Measurements from ENCODE around the gene COPA.
A peak's percentile ranks its signal among the peaks of the same experiment; 100 is the strongest.

The COPA gene

GRCh38 chr1:160367934-160368923, 25.2 kb upstream of the COPA start:
- H2AFZ ChIP-seq (ENCODE audit: low read length), result no peak overlapping the region
- no peak overlapping the region for H2BK5ac ChIP-seq (ENCODE audit: low read length)
- no peak overlapping the region for H3K14ac ChIP-seq (ENCODE audit: low read length)
- peak overlapping the region; percentile 97 for H2AK5ac ChIP-seq (ENCODE audit: low read depth, low read length)
- H3K79me1 ChIP-seq (ENCODE audit: low read depth, low read length), result no peaks in the 10 kb centered on the region
- H3K18ac ChIP-seq (ENCODE audit: low read length), result peak overlapping the region; percentile 21
- H3K36me3 ChIP-seq (replicated peaks in 1 of 2; ENCODE audit: control insufficient read depth in 2 of 2, insufficient read depth in 2 of 2, low read length in 2 of 2), result peaks cover 0 to 1% of the 10 kb centered on the region in 2 donors
- no CpG with 5 or more reads among the region's 4 CpGs for WGBS, 2 donors (ENCODE audit: extremely low coverage in 2 of 2, insufficient read length in 2 of 2, insufficient replicate concordance in 1 of 2)
- H3K27me3 ChIP-seq (ENCODE audit: control insufficient read depth in 3 of 3, insufficient read depth in 3 of 3, low read depth in 1 of 3, low read length in 3 of 3), result no peaks in the 10 kb centered on the region
- H3K27ac ChIP-seq (replicated peaks; ENCODE audit: low read length), result no peak overlapping the region
- no peak overlapping the region for H4K91ac ChIP-seq (ENCODE audit: low read depth, low read length, poor library complexity)
- peak overlapping the region; percentile 52 for H2BK15ac ChIP-seq (ENCODE audit: low read length)
- peaks cover 3 to 4% of the 10 kb centered on the region in 2 donors for H3K4me1 ChIP-seq (ENCODE audit: control insufficient read depth in 2 of 2, insufficient read depth in 1 of 2, low read depth in 1 of 2, low read length in 2 of 2)
- H3K4me3 ChIP-seq (ENCODE audit: low read length in 2 of 2), result peak overlapping the region in 1 of 2 donors; percentile 3
- H4K8ac ChIP-seq (ENCODE audit: low read depth, low read length), result peak overlapping the region; percentile 43
- H3K9me3 ChIP-seq (replicated peaks in 1 of 2; ENCODE audit: control insufficient read depth in 2 of 2, insufficient read depth in 1 of 2, low read depth in 1 of 2, low read length in 2 of 2), result no peaks in the 10 kb centered on the region
- DNase-seq (ENCODE audit: low spot score), result no peak
- H3K23ac ChIP-seq (ENCODE audit: low read depth, low read length, poor library complexity), result no peak overlapping the region
- H2BK120ac ChIP-seq (ENCODE audit: low read depth, low read length), result no peak overlapping the region
- no peak overlapping the region for H2BK12ac ChIP-seq (ENCODE audit: low read length)
- no peak overlapping the region for H3K4ac ChIP-seq (ENCODE audit: low read length)
- H3K4me2 ChIP-seq (ENCODE audit: insufficient read depth, low read length, poor library complexity, severe bottlenecking), result no peak overlapping the region
- H3K9ac ChIP-seq (ENCODE audit: low read depth, low read length, poor library complexity), result no peak overlapping the region

GRCh38 chr1:160367516-160367900, 24.5 kb upstream of the COPA start:
- H3K4me1 ChIP-seq (ENCODE audit: control insufficient read depth in 2 of 2, insufficient read depth in 1 of 2, low read depth in 1 of 2, low read length in 2 of 2), result peaks cover 10 to 11% of the 10 kb centered on the region in 2 donors
- H4K8ac ChIP-seq (ENCODE audit: low read depth, low read length), result no peak overlapping the region
- H2BK12ac ChIP-seq (ENCODE audit: low read length), result no peak overlapping the region
- no peak for DNase-seq (ENCODE audit: low spot score)
- H3K9me3 ChIP-seq (replicated peaks in 1 of 2; ENCODE audit: control insufficient read depth in 2 of 2, insufficient read depth in 1 of 2, low read depth in 1 of 2, low read length in 2 of 2), result no peaks in the 10 kb centered on the region
- peak overlapping the region; percentile 60 for H3K9ac ChIP-seq (ENCODE audit: low read depth, low read length, poor library complexity)
- H3K27ac ChIP-seq (replicated peaks; ENCODE audit: low read length), result no peak overlapping the region
- no peak overlapping the region for H4K91ac ChIP-seq (ENCODE audit: low read depth, low read length, poor library complexity)
- no peak overlapping the region for H3K4me3 ChIP-seq (ENCODE audit: low read length in 2 of 2)
- peak overlapping the region; percentile 97 for H2AK5ac ChIP-seq (ENCODE audit: low read depth, low read length)
- no peak overlapping the region for H3K14ac ChIP-seq (ENCODE audit: low read length)
- no peaks in the 10 kb centered on the region for H3K79me1 ChIP-seq (ENCODE audit: low read depth, low read length)
- peaks cover 0 to 1% of the 10 kb centered on the region in 2 donors for H3K36me3 ChIP-seq (replicated peaks in 1 of 2; ENCODE audit: control insufficient read depth in 2 of 2, insufficient read depth in 2 of 2, low read length in 2 of 2)
- peak overlapping the region; percentile 58 for H2BK15ac ChIP-seq (ENCODE audit: low read length)
- no peak overlapping the region for H2BK5ac ChIP-seq (ENCODE audit: low read length)
- H3K23ac ChIP-seq (ENCODE audit: low read depth, low read length, poor library complexity), result peak overlapping the region; percentile 65
- no peak overlapping the region for H3K4me2 ChIP-seq (ENCODE audit: insufficient read depth, low read length, poor library complexity, severe bottlenecking)
- H2AFZ ChIP-seq (ENCODE audit: low read length), result no peak overlapping the region
- peak overlapping the region; percentile 85 for H3K18ac ChIP-seq (ENCODE audit: low read length)
- H3K4ac ChIP-seq (ENCODE audit: low read length), result no peak overlapping the region
- H3K27me3 ChIP-seq (ENCODE audit: control insufficient read depth in 3 of 3, insufficient read depth in 3 of 3, low read depth in 1 of 3, low read length in 3 of 3), result no peaks in the 10 kb centered on the region
- no peak overlapping the region for H2BK120ac ChIP-seq (ENCODE audit: low read depth, low read length)
- WGBS, 2 donors (ENCODE audit: extremely low coverage in 2 of 2, insufficient read length in 2 of 2, insufficient replicate concordance in 1 of 2), result no CpG with 5 or more reads among the region's 4 CpGs

- Histone ChIP-seq H3K9ac (ENCODE audit: low read depth, low read length, poor library complexity) (peak within 1 kb of the TSS; percentile 60), H2AFZ (ENCODE audit: low read length) (no peak within 1 kb of the TSS), H4K91ac (ENCODE audit: low read depth, low read length, poor library complexity) (no peak within 1 kb of the TSS), H3K9me3 (replicated peaks in 1 of 2; ENCODE audit: control insufficient read depth in 2 of 2, insufficient read depth in 1 of 2, low read depth in 1 of 2, low read length in 2 of 2) (no peaks in the 10 kb centered on the region), H3K23ac (ENCODE audit: low read depth, low read length, poor library complexity) (peak within 1 kb of the TSS; percentile 65), H3K36me3 (replicated peaks in 1 of 2; ENCODE audit: control insufficient read depth in 2 of 2, insufficient read depth in 2 of 2, low read length in 2 of 2) (peaks cover 0 to 1% of the 10 kb centered on the region in 2 donors), H2BK12ac (ENCODE audit: low read length) (no peak within 1 kb of the TSS), H3K4me2 (ENCODE audit: insufficient read depth, low read length, poor library complexity, severe bottlenecking) (no peak within 1 kb of the TSS), H3K4me1 (ENCODE audit: control insufficient read depth in 2 of 2, insufficient read depth in 1 of 2, low read depth in 1 of 2, low read length in 2 of 2) (peaks cover 15 to 17% of the 10 kb centered on the region in 2 donors), H3K79me1 (ENCODE audit: low read depth, low read length) (no peaks in the 10 kb centered on the region), H4K8ac (ENCODE audit: low read depth, low read length) (no peak within 1 kb of the TSS), H2AK5ac (ENCODE audit: low read depth, low read length) (peak within 1 kb of the TSS; percentile 97), H3K27ac (replicated peaks; ENCODE audit: low read length) (no peak within 1 kb of the TSS), H3K14ac (ENCODE audit: low read length) (peak within 1 kb of the TSS; percentile 82), H3K4ac (ENCODE audit: low read length) (no peak within 1 kb of the TSS), H3K4me3 (ENCODE audit: low read length in 2 of 2) (no peak within 1 kb of the TSS), H3K27me3 (ENCODE audit: control insufficient read depth in 3 of 3, insufficient read depth in 3 of 3, low read depth in 1 of 3, low read length in 3 of 3) (no peaks in the 10 kb centered on the region), H2BK5ac (ENCODE audit: low read length) (no peak within 1 kb of the TSS), H2BK15ac (ENCODE audit: low read length) (peak within 1 kb of the TSS; percentile 58), H2BK120ac (ENCODE audit: low read depth, low read length) (no peak within 1 kb of the TSS), H3K18ac (ENCODE audit: low read length) (peak within 1 kb of the TSS; percentile 85)
- no CpG with 5 or more reads among the region's 15 CpGs for WGBS, 2 donors (ENCODE audit: extremely low coverage in 2 of 2, insufficient read length in 2 of 2, insufficient replicate concordance in 1 of 2)
- no peak for DNase-seq (ENCODE audit: low spot score)
These were observed 23.9 kb upstream of the COPA start, which contains the start of gene NHLH1 for GRCh38 chr1:160366731-160367515. Gene NHLH1 (plus strand): TSS chr1:160367071. CDS start chr1:160370732, 3,661 bp downstream.

All from neuronal stem cell (in vitro differentiated cells).